ENCODE results near the gene RCC2. TPM values are rescaled to one million over a fixed set of nuclear protein-coding genes. Genes with fewer than 3 reads are reported as not detected.

Gene RCC2
- total RNA-seq, 1 donor from 2014 or later = 65.8 TPM

- peaks cover 9% of the 10 kb centered on the region for H3K27me3 ChIP-seq (ENCODE audit: low read depth)
- ATAC-seq = peak in 1 of 2 donors; percentile 32
Measured at GRCh38 chr1:17371896-17372295, 67.6 kb downstream of the RCC2 start, which contains the start of gene PADI6. Gene PADI6 (plus strand): TSS chr1:17372196. CDS start chr1:17372246, 50 bp downstream.

GRCh38 chr1:17370618-17371017, 68.9 kb downstream of the RCC2 start:
- H3K4me3 ChIP-seq = no peak overlapping the region
- no peaks in the 10 kb centered on the region for H3K9me3 ChIP-seq
- H3K36me3 ChIP-seq = no peaks in the 10 kb centered on the region
- H3K4me1 ChIP-seq = no peaks in the 10 kb centered on the region
- H3K27me3 ChIP-seq (ENCODE audit: low read depth) = peaks cover 13% of the 10 kb centered on the region
- DNase-seq (no peak), ATAC-seq (no peak)
- H3K27ac ChIP-seq = no peak overlapping the region
- intact Hi-C loops (cut with DNase I) = no loop called here
- TF ChIP-seq CTCF (IDR thresholded peaks at IDR 0.05) = no peak

More at GRCh38 chr1:17371896-17372295, 67.6 kb downstream of the RCC2 start, which contains the start of gene PADI6:
- H3K36me3 ChIP-seq = no peaks in the 10 kb centered on the region
- H3K4me1 ChIP-seq = no peaks in the 10 kb centered on the region
- no peaks in the 10 kb centered on the region for H3K9me3 ChIP-seq
- DNase-seq = no peak
- intact Hi-C loops (cut with DNase I) = no loop called here
- no peak for TF ChIP-seq CTCF (IDR thresholded peaks at IDR 0.05)
- H3K27ac ChIP-seq = no peak within 1 kb of the TSS
- no peak within 1 kb of the TSS for H3K4me3 ChIP-seq

GRCh38 chr1:17369466-17369865, 70.0 kb downstream of the RCC2 start:
- peaks cover 9% of the 10 kb centered on the region for H3K27me3 ChIP-seq (ENCODE audit: low read depth)
- H3K4me3 ChIP-seq = no peak overlapping the region
- no peak for ATAC-seq
- H3K9me3 ChIP-seq = no peaks in the 10 kb centered on the region
- DNase-seq = no peak
- intact Hi-C loops (cut with DNase I) = no loop called here
- no peaks in the 10 kb centered on the region for H3K4me1 ChIP-seq
- TF ChIP-seq CTCF (IDR thresholded peaks at IDR 0.05) = no peak
- no peaks in the 10 kb centered on the region for H3K36me3 ChIP-seq
- no peak overlapping the region for H3K27ac ChIP-seq

- no peak for TF ChIP-seq CTCF (IDR thresholded peaks at IDR 0.05)
- peak; percentile 57 to 63 for ATAC-seq
Measured at GRCh38 chr1:17365293-17365692, 74.2 kb downstream of the RCC2 start.

GRCh38 chr1:17363771-17364170, 75.7 kb downstream of the RCC2 start:
- DNase-seq = no peak
- TF ChIP-seq CTCF (IDR thresholded peaks at IDR 0.05) = no peak
- peaks cover 30% of the 10 kb centered on the region for H3K27me3 ChIP-seq (ENCODE audit: low read depth)

More at GRCh38 chr1:17365293-17365692, 74.2 kb downstream of the RCC2 start:
- peaks cover 27% of the 10 kb centered on the region for H3K27me3 ChIP-seq (ENCODE audit: low read depth)
- no peaks in the 10 kb centered on the region for H3K36me3 ChIP-seq
- intact Hi-C loops (cut with DNase I) = no loop called here
- no peak overlapping the region for H3K4me3 ChIP-seq
- H3K4me1 ChIP-seq = no peaks in the 10 kb centered on the region
- no peak overlapping the region for H3K27ac ChIP-seq
- DNase-seq = no peak
- H3K9me3 ChIP-seq = no peaks in the 10 kb centered on the region

More at GRCh38 chr1:17363771-17364170, 75.7 kb downstream of the RCC2 start:
- ATAC-seq = no peak
- H3K9me3 ChIP-seq = no peaks in the 10 kb centered on the region
- no peak overlapping the region for H3K27ac ChIP-seq
- intact Hi-C loops (cut with DNase I) = no loop called here
- H3K4me3 ChIP-seq = no peak overlapping the region
- H3K36me3 ChIP-seq = no peaks in the 10 kb centered on the region
- no peaks in the 10 kb centered on the region for H3K4me1 ChIP-seq

Measured in lower lobe of right lung (tissue), 2 donors.